ENCODE measurements around the gene NSUN7.

GRCh38 chr4:40720351-40720750, 29.4 kb upstream of the NSUN7 start:
- TF ChIP-seq ZNF274 (IDR thresholded peaks at IDR 0.05; ENCODE audit: low read depth, low read length) (no peak), YY1 (IDR thresholded peaks at IDR 0.05; ENCODE audit: insufficient read depth, insufficient read length) (no peak), SUZ12 (IDR thresholded peaks at IDR 0.05; ENCODE audit: extremely low read depth, insufficient read depth, insufficient read length) (no peak)
